GM12878 (cell line): ENCODE results near the gene ZNF644. TPM values are rescaled to one million over a fixed set of nuclear protein-coding genes. Genes with fewer than 3 reads are reported as not detected.

ENCODE experiments used
- ATAC-seq: fragments of 200-7000 bp; cut with Tn5 transposase; 3 replicates; pipeline ENCODE4 v1.9.1; 2020; ENCODE audit warnings: mild to moderate bottlenecking, moderate library complexity
- BruUV-seq: library from RNA; stranded (reverse); fragments of 400-500 nt; replicated peaks from 2 replicates; lab custom pipeline; 2021; lab: Mats Ljungman, UMichigan
- CTCF ChIA-PET: fragments of 300-600 bp; sonication (Branson Sonifier 250); formaldehyde crosslinking; extraction: SDS; loops from one replicate; lab custom pipeline; 2021; ENCODE audit warnings: inconsistent platforms; lab: Yijun Ruan, JAX
- POLR2A ChIA-PET: fragments of 350-600 bp; formaldehyde crosslinking; extraction: SDS; loops from one replicate; lab custom pipeline; 2021; ENCODE audit warnings: inconsistent platforms; lab: Charles Lee
- RAD21 ChIA-PET: fragments of 300-600 bp; sonication (Branson Sonifier 250); formaldehyde crosslinking; loops from one replicate; lab custom pipeline; 2023; ENCODE audit warnings: antibody characterized with exemption; ENCODE audit not compliant: unreplicated experiment; lab: Charles Lee
- SMC1A ChIA-PET: fragments of 300-600 bp; sonication (Branson Sonifier 250); formaldehyde crosslinking; loops from one replicate; lab custom pipeline; 2023; ENCODE audit not compliant: unreplicated experiment, uncharacterized antibody; lab: Charles Lee
- DNase-seq: peaks from one replicate; pipeline ENCODE4 v3.0.0-alpha.2; 2011; ENCODE audit warnings: low read depth, low spot score
- FAIRE-seq: peaks from 3 replicates; lab custom pipeline; 2011; peaks lifted over from hg19 to GRCh38; lab: Jason Lieb, UNC
- H2AFZ ChIP-seq: 2 replicates; pipeline ENCODE4 v1.6.0; 2011; ENCODE audit warnings: low read depth, low read length, control low read depth; ENCODE audit not compliant: control insufficient read depth
- H3K27ac ChIP-seq: 2 replicates; pipeline ENCODE4 v1.5.1; 2011; ENCODE audit warnings: control low read depth; ENCODE audit not compliant: control insufficient read depth, insufficient read depth
- H3K27me3 ChIP-seq, 2 experiments: replicated peaks in 1 of 2; 2 replicates each; pipeline versions ENCODE4 v1.6.0 to v1.6.1; 2011; ENCODE audit warnings: low read length in 1 of 2; ENCODE audit not compliant: control insufficient read depth in 2 of 2, insufficient read depth in 2 of 2
- H3K36me3 ChIP-seq, 2 experiments: 2 replicates each; pipeline ENCODE4 v1.5.1; 2011; ENCODE audit warnings: low read length in 1 of 2; ENCODE audit not compliant: control insufficient read depth in 2 of 2, insufficient read depth in 2 of 2
- H3K4me1 ChIP-seq: 2 replicates; pipeline ENCODE4 v1.6.1; 2011; ENCODE audit warnings: mild to moderate bottlenecking, low read length, moderate library complexity, mixed read lengths; ENCODE audit not compliant: control insufficient read depth, insufficient read depth
- H3K4me2 ChIP-seq: 2 replicates; pipeline ENCODE4 v1.6.0; 2011; ENCODE audit warnings: control low read depth; ENCODE audit not compliant: control insufficient read depth, insufficient read depth
- H3K4me3 ChIP-seq: fragments of 200-600 bp; sonication (generic); 2 replicates; pipeline ENCODE4 v1.5.1; 2016
- H3K79me2 ChIP-seq: 2 replicates; pipeline ENCODE4 v1.6.0; 2011; ENCODE audit warnings: low read length; ENCODE audit not compliant: control insufficient read depth, insufficient read depth
- H3K9ac ChIP-seq: 2 replicates; pipeline ENCODE4 v1.8.0; 2011; ENCODE audit warnings: low read length, control low read depth, mixed read lengths; ENCODE audit not compliant: control insufficient read depth, insufficient read depth
- H3K9me3 ChIP-seq: replicated peaks from 3 replicates; pipeline ENCODE4 v1.5.1; 2011; ENCODE audit warnings: mild to moderate bottlenecking, low read length; ENCODE audit not compliant: control insufficient read depth, insufficient read depth
- H4K20me1 ChIP-seq: 2 replicates; pipeline ENCODE4 v1.6.0; 2011; ENCODE audit not compliant: control insufficient read depth, insufficient read depth
- DPF2 ChIP-seq: fragments of 450-650 bp; IDR thresholded peaks from 2 replicates; pipeline ENCODE4 v1.6.1; 2017; ENCODE audit warnings: mild to moderate bottlenecking
- ETV6 ChIP-seq, 2 experiments: fragments of 450-650 bp in 1 of 2; IDR thresholded peaks in 1 of 2; conservative IDR thresholded peaks in 1 of 2; 2 replicates each; pipeline ENCODE4 v1.6.1; 2014; ENCODE audit warnings: antibody characterized with exemption in 1 of 2, borderline replicate concordance in 1 of 2, low read depth in 1 of 2, mild to moderate bottlenecking in 1 of 2, moderate library complexity in 1 of 2
- HDAC2 ChIP-seq: fragments of 200-600 bp; sonication (generic); IDR thresholded peaks from 2 replicates; pipeline ENCODE4 v1.6.1; 2017
- KLF5 ChIP-seq: fragments of 450-650 bp; IDR thresholded peaks from 2 replicates; pipeline ENCODE4 v1.6.1; 2014; ENCODE audit warnings: mild to moderate bottlenecking; ENCODE audit not compliant: partially characterized antibody
- RB1 ChIP-seq: fragments of 450-650 bp; formaldehyde crosslinking; IDR thresholded peaks from 2 replicates; pipeline ENCODE4 v1.6.1; 2017; ENCODE audit warnings: mild to moderate bottlenecking, borderline replicate concordance
- SMAD5 ChIP-seq: IDR thresholded peaks from 2 replicates; pipeline ENCODE4 v1.6.1; 2016; ENCODE audit warnings: antibody characterized with exemption, low read depth
- WGBS: methylation state at CpG from one replicate; pipeline ENCODE4 v1.1.6; 2016; ENCODE audit warnings: low lambda C conversion rate; ENCODE audit not compliant: insufficient replicate concordance, insufficient coverage; ENCODE audit errors: missing lambda C conversion rate; 5-methylcytosine and 5-hydroxymethylcytosine counted together
- in situ Hi-C: fragments of 300-500 bp; cut with MboI; formaldehyde crosslinking; loops from 9 replicates; pipeline ENCODE4 v1.14.3; 2018; ENCODE audit warnings: mixed read lengths
- intact Hi-C: fragments of 100-400 bp; cut with micrococcal nuclease; formaldehyde crosslinking; loops from one replicate; pipeline ENCODE4 v1.14.2; 2022; ENCODE audit not compliant: unreplicated experiment
- polyA plus RNA-seq, 11 experiments: library from polyadenylated mRNA; depleted of rRNA in 4 of 11; unstranded in 6 of 11; stranded (reverse) in 5 of 11; fragments of >200 nt; fragmentation: Nextera tagmentation in 4 of 11; fragmentation: Illumina TruSeq in 1 of 11; extraction: Ambion mirVana in 4 of 11; extraction: Trizol in 1 of 11; gene quantifications; 1 replicate in 1 of 11; 2 replicates in 10 of 11; pipeline versions ENCODE4 v1.2.1 to v1.2.3, GENCODE V29; 2011 to 2016; ENCODE audit warnings: inconsistent platforms in 2 of 11, missing spikeins in 2 of 11, low read depth in 1 of 11
- total RNA-seq, 4 experiments: library from RNA; depleted of rRNA in 3 of 4; stranded (reverse); fragments of >200 nt in 3 of 4; fragmentation: Illumina TruSeq in 1 of 4; extraction: Trizol in 1 of 4; gene quantifications; 2 replicates each; pipeline versions ENCODE4 v1.2.1 to v1.2.3, GENCODE V29; 2013 to 2021
- TF ChIP-seq, protein P1 (sequence below): IDR thresholded peaks from 2 replicates; pipeline ENCODE4 v1.6.1; 2011; ENCODE audit warnings: borderline replicate concordance, low read depth, mild to moderate bottlenecking, moderate library complexity, low read length; ENCODE audit not compliant: insufficient read depth, poor library complexity, severe bottlenecking
- TF ChIP-seq, protein P2 (sequence below): IDR thresholded peaks from 2 replicates; pipeline ENCODE4 v1.6.1; 2012; ENCODE audit warnings: mild to moderate bottlenecking, low read depth, low read length
- TF ChIP-seq, protein P3 (sequence below): fragments of 450-650 bp; IDR thresholded peaks from 2 replicates; pipeline ENCODE4 v1.6.1; 2016; ENCODE audit warnings: mild to moderate bottlenecking
- TF ChIP-seq, protein P4 (sequence below): fragments of 450-650 bp; IDR thresholded peaks from 2 replicates; pipeline ENCODE4 v1.6.1; 2017; ENCODE audit warnings: mild to moderate bottlenecking, moderate library complexity

ZNF644 gene
- total and polyA plus RNA-seq, 10 of the 15 experiments (the other 5 are each of a cell fraction or from before 2014, with no cell fraction given), result 17.7 to 55.3 (median 29.5) TPM

DNA sequence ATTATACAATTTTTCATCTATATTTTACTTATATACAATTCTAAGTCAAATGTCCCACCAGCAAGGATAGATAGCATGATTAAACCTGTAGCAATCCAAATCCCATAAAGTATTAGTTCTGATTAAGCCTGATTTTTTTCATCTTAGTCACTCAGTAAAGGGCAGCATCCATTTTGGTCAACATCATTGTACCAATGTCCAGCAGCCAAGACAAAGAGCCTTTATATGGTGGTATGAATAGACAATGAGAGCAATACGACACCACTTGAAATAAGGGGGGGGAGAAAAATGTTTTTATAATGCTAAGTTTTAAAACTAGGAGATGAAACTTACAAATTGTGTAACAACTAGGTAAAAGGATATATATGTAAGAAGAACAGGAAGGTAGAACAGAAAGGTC is 7.4 kb downstream of the ZNF644 start (continued):
- TF ChIP-seq KLF5, result no peak
- no peak for TF ChIP-seq HDAC2
- TF ChIP-seq RB1, result no peak
- TF ChIP-seq, protein P1, sequence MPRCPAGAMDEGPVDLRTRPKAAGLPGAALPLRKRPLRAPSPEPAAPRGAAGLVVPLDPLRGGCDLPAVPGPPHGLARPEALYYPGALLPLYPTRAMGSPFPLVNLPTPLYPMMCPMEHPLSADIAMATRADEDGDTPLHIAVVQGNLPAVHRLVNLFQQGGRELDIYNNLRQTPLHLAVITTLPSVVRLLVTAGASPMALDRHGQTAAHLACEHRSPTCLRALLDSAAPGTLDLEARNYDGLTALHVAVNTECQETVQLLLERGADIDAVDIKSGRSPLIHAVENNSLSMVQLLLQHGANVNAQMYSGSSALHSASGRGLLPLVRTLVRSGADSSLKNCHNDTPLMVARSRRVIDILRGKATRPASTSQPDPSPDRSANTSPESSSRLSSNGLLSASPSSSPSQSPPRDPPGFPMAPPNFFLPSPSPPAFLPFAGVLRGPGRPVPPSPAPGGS, result no peak
- no peak for TF ChIP-seq ETV6 (conservative IDR thresholded peaks at IDR 0.05 in 1 of 2, IDR thresholded peaks at IDR 0.05 in 1 of 2; ENCODE audit: borderline replicate concordance in 1 of 2, low read depth in 1 of 2)
- TF ChIP-seq, protein P2, sequence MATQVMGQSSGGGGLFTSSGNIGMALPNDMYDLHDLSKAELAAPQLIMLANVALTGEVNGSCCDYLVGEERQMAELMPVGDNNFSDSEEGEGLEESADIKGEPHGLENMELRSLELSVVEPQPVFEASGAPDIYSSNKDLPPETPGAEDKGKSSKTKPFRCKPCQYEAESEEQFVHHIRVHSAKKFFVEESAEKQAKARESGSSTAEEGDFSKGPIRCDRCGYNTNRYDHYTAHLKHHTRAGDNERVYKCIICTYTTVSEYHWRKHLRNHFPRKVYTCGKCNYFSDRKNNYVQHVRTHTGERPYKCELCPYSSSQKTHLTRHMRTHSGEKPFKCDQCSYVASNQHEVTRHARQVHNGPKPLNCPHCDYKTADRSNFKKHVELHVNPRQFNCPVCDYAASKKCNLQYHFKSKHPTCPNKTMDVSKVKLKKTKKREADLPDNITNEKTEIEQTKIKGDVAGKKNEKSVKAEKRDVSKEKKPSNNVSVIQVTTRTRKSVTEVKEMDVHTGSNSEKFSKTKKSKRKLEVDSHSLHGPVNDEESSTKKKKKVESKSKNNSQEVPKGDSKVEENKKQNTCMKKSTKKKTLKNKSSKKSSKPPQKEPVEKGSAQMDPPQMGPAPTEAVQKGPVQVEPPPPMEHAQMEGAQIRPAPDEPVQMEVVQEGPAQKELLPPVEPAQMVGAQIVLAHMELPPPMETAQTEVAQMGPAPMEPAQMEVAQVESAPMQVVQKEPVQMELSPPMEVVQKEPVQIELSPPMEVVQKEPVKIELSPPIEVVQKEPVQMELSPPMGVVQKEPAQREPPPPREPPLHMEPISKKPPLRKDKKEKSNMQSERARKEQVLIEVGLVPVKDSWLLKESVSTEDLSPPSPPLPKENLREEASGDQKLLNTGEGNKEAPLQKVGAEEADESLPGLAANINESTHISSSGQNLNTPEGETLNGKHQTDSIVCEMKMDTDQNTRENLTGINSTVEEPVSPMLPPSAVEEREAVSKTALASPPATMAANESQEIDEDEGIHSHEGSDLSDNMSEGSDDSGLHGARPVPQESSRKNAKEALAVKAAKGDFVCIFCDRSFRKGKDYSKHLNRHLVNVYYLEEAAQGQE, result no peak
- TF ChIP-seq DPF2, result no peak

DNA sequence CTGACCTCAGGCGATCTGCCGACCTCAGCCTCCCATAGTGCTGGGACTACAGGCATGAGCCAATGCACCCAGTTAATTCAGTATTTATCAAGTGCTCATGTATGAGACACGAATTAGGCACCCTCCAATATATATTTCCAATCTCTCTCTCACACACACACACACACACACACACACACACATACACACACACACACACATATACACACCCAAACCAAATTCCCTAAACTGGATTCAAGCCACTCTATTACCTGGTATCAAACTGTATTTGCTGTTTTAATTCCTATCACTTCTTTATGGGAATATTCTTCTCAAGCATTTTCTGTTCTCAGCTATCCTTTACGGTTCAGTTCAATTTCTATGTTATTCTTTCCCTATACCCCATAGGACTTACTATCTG is 8.5 kb downstream of the ZNF644 start:
- DNase-seq (no peak), FAIRE-seq (no peak), ATAC-seq (no peak)
- Histone ChIP-seq H3K4me1 (no peaks in the 10 kb centered on the region), H3K27me3 (no peaks in the 10 kb centered on the region), H4K20me1 (no peaks in the 10 kb centered on the region; the same call in 1 of the 2 replicates), H3K4me2 (no peak overlapping the region), H2AFZ (no peak overlapping the region), H3K9me3 (peaks cover 4% of the 10 kb centered on the region; the same call in 2 of the 3 replicates), H3K36me3 (peaks cover 0 to 5% of the 10 kb centered on the region in 2 experiments; a peak in 1 of 4 replicates), H3K9ac (no peak overlapping the region), H3K27ac (no peak overlapping the region), H3K4me3 (no peak overlapping the region), H3K79me2 (peaks cover 91% of the 10 kb centered on the region)
- in situ Hi-C loops, result no loop called here
- intact Hi-C loops, result no loop called here
- 98% methylated on average over 4 of the region's 4 CpGs for WGBS
- SMC1A ChIA-PET, result interaction anchor here (1.0 to 1.7 kb wide), 2 partner anchors 17 to 153 kb away, joined by 3 to 9 read pairs; no protein-coding TSS in a partner anchor
- BruUV-seq, result no TSS peak
- POLR2A ChIA-PET, result no interaction called here
- RAD21 ChIA-PET, result no interaction called here
- CTCF ChIA-PET, result interaction anchor here (1.0 to 3.3 kb wide), 2 partner anchors 17 to 152 kb away, joined by 3 to 16 read pairs; no protein-coding TSS in a partner anchor
- no peak for TF ChIP-seq SMAD5
- TF ChIP-seq, protein P3, sequence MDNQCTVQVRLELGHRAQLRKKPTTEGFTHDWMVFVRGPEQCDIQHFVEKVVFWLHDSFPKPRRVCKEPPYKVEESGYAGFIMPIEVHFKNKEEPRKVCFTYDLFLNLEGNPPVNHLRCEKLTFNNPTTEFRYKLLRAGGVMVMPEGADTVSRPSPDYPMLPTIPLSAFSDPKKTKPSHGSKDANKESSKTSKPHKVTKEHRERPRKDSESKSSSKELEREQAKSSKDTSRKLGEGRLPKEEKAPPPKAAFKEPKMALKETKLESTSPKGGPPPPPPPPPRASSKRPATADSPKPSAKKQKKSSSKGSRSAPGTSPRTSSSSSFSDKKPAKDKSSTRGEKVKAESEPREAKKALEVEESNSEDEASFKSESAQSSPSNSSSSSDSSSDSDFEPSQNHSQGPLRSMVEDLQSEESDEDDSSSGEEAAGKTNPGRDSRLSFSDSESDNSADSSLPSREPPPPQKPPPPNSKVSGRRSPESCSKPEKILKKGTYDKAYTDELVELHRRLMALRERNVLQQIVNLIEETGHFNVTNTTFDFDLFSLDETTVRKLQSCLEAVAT, result no peak
- TF ChIP-seq, protein P4, sequence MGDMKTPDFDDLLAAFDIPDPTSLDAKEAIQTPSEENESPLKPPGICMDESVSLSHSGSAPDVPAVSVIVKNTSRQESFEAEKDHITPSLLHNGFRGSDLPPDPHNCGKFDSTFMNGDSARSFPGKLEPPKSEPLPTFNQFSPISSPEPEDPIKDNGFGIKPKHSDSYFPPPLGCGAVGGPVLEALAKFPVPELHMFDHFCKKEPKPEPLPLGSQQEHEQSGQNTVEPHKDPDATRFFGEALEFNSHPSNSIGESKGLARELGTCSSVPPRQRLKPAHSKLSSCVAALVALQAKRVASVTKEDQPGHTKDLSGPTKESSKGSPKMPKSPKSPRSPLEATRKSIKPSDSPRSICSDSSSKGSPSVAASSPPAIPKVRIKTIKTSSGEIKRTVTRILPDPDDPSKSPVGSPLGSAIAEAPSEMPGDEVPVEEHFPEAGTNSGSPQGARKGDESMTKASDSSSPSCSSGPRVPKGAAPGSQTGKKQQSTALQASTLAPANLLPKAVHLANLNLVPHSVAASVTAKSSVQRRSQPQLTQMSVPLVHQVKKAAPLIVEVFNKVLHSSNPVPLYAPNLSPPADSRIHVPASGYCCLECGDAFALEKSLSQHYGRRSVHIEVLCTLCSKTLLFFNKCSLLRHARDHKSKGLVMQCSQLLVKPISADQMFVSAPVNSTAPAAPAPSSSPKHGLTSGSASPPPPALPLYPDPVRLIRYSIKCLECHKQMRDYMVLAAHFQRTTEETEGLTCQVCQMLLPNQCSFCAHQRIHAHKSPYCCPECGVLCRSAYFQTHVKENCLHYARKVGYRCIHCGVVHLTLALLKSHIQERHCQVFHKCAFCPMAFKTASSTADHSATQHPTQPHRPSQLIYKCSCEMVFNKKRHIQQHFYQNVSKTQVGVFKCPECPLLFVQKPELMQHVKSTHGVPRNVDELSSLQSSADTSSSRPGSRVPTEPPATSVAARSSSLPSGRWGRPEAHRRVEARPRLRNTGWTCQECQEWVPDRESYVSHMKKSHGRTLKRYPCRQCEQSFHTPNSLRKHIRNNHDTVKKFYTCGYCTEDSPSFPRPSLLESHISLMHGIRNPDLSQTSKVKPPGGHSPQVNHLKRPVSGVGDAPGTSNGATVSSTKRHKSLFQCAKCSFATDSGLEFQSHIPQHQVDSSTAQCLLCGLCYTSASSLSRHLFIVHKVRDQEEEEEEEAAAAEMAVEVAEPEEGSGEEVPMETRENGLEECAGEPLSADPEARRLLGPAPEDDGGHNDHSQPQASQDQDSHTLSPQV, result no peak
